ENCODE data around the gene KRTAP12-2. TPM values are rescaled to one million over a fixed set of nuclear protein-coding genes. Genes with fewer than 3 reads are reported as not detected.

KRTAP12-2 gene, protein sequence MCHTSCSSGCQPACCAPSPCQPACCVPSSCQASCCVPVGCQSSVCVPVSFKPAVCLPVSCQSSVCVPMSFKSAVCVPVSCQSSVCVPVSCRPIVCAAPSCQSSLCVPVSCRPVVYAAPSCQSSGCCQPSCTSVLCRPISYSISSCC
- not detected in 2 replicates for total RNA-seq

DNA sequence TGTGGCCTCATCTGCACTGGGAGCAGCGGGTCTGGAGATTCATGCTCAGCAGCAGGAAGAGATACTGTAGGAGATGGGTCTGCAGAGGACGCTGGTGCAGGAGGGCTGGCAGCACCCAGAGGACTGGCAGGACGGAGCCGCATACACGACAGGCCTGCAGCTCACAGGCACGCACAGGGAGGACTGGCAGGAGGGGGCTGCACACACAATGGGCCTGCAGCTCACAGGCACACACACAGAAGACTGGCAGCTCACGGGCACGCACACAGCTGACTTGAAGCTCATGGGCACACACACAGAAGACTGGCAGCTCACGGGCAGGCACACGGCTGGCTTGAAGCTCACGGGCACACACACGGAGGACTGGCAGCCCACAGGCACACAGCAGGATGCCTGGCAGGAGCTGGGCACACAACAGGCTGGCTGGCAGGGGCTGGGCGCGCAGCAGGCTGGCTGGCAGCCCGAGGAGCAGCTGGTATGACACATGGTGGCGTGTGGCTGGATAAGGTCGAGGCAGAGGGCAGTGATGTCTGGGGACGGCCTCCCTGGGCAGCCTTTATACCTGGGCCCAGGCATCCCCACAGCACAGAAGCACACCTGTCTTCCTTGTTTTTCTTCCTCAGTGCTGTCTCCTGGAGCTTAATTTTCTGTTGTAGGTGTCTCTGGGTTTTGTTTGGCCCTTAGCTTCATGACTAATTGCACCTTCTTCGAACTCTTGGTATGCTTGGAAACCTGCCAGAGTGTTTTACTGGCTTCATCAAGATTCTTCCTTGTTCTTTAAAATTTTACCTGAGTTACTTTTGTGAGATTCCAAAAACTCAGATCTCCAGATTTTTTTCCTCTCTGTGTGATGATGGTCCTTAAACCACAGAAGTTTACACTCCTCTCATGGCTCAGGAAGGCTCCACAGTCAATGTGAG lies at the start of gene KRTAP12-2:
TSS of gene KRTAP12-2 (minus strand) at position 527 of the 920 bp plus-strand sequence. CDS start at position 486, 41 bp downstream.
- no peak for DNase-seq (ENCODE audit: low read depth)
- H3K4me3 ChIP-seq (ENCODE audit: low read depth, low read length) = no peak within 1 kb of the TSS
- TF ChIP-seq, protein P1, sequence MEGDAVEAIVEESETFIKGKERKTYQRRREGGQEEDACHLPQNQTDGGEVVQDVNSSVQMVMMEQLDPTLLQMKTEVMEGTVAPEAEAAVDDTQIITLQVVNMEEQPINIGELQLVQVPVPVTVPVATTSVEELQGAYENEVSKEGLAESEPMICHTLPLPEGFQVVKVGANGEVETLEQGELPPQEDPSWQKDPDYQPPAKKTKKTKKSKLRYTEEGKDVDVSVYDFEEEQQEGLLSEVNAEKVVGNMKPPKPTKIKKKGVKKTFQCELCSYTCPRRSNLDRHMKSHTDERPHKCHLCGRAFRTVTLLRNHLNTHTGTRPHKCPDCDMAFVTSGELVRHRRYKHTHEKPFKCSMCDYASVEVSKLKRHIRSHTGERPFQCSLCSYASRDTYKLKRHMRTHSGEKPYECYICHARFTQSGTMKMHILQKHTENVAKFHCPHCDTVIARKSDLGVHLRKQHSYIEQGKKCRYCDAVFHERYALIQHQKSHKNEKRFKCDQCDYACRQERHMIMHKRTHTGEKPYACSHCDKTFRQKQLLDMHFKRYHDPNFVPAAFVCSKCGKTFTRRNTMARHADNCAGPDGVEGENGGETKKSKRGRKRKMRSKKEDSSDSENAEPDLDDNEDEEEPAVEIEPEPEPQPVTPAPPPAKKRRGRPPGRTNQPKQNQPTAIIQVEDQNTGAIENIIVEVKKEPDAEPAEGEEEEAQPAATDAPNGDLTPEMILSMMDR (IDR thresholded peaks at IDR 0.05; ENCODE audit: insufficient read depth, low read depth, low read length) = no peak

DNA sequence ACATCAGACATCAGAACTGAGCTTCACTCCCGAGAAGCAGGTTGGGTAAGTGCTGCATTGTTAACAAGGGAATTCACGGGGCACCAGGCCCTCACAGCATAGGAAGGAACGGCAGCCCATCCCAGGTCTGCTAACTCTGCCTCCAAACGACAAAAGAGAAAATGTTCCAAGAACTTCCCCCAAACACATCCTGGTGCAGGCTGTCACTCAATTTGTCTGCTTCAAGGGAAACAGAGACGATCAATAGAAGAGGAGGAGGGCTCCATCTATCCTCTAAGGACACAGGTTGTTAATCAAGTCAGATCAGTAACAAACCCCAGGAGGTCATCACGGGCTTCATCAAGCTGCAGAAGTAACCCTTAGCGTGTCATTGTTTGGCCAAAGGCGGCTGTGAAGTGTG lies 48.2 kb upstream of the KRTAP12-2 start:
- H3K4me3 ChIP-seq (ENCODE audit: low read depth, low read length) = no peak overlapping the region
- TF ChIP-seq, protein P1 (IDR thresholded peaks at IDR 0.05; ENCODE audit: insufficient read depth, low read depth, low read length) = no peak
- DNase-seq (ENCODE audit: low read depth) = no peak

DNA sequence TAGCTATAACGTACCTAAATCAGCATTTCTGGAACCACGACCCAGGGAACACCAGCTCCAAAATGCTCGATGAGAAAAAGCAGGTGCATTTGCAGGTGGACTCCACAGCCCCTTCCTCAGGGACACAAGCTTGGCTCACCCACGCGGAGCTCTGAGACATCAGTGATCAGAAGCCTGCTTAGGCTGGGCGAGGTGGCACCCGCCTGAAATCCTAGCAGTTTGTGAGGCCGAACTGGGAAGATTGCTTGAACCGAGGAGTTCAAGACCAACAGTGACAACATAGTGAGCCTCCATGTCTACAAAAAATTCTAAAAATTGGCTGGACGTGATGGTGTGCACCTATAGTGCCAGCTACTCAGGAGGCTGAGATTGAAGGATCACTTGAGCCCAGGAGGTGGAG lies 47.1 kb upstream of the KRTAP12-2 start:
- TF ChIP-seq, protein P1 (IDR thresholded peaks at IDR 0.05; ENCODE audit: insufficient read depth, low read depth, low read length) = no peak
- no peak overlapping the region for H3K4me3 ChIP-seq (ENCODE audit: low read depth, low read length)
- no peak for DNase-seq (ENCODE audit: low read depth)

DNA sequence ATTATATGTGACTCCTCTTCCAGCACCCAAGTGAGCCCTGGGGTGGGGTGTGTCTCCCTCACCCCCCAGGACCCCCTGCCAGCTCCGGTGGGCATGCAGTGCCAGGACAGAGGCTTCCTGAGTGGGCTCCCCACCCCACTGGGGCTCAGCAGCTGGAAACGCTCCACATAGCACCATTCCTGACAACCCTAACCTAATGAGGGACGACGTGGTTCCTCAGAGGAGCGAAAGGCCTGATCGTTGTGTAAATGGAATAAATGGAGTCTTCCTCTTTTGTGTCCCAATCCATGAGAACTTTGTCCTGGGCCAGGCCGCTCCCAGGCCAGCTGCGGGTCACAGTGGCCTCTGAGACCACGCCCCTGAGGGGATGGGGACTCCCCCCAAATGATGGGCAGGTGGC lies 46.4 kb upstream of the KRTAP12-2 start:
- DNase-seq (ENCODE audit: low read depth) = no peak
- TF ChIP-seq, protein P1 (IDR thresholded peaks at IDR 0.05; ENCODE audit: insufficient read depth, low read depth, low read length) = no peak
- H3K4me3 ChIP-seq (ENCODE audit: low read depth, low read length) = no peak overlapping the region

DNA sequence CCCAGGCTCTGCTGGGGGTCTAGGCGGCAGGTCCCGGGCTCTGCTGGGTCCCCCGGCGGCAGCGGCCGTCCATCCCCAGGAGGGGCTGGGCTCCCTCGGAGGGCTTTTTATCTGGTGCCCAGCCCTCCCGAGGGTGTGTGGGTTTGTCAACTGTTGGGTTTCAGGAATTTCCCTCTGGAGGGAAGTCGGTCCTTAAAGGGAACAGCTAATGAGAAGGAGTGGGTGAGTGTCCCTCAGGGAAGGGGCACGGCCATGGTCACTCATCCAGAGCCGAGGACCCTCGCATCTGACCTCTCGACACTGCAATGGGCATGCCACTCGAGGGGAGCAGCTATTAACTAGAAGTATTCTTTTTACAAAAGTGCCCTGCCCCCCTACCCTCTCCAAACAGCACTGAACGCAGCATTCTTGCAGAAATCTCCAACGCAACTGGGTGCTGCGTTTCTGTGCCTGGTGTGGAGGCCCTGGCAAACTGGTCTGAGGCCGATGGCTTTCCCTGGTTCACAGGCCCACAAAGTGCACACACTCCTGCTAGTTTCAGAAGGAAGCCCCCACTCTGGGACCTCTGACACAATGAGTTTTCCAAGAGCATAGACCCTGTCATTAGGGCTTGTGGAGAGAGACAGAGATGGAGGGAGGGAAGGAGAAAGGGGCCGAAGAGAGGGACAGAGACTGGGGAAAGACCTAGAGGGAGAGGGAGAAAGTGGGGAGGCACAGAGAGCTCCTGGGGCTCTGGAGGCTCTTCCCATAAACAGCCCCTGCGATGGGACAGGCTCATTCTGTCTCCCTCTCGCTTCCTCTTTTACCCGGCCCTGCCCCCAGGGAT lies 45.7 kb upstream of the KRTAP12-2 start:
- DNase-seq (ENCODE audit: low read depth) = no peak
- H3K4me3 ChIP-seq (ENCODE audit: low read depth, low read length) = no peak overlapping the region
- TF ChIP-seq, protein P1 (IDR thresholded peaks at IDR 0.05; ENCODE audit: insufficient read depth, low read depth, low read length) = no peak

DNA sequence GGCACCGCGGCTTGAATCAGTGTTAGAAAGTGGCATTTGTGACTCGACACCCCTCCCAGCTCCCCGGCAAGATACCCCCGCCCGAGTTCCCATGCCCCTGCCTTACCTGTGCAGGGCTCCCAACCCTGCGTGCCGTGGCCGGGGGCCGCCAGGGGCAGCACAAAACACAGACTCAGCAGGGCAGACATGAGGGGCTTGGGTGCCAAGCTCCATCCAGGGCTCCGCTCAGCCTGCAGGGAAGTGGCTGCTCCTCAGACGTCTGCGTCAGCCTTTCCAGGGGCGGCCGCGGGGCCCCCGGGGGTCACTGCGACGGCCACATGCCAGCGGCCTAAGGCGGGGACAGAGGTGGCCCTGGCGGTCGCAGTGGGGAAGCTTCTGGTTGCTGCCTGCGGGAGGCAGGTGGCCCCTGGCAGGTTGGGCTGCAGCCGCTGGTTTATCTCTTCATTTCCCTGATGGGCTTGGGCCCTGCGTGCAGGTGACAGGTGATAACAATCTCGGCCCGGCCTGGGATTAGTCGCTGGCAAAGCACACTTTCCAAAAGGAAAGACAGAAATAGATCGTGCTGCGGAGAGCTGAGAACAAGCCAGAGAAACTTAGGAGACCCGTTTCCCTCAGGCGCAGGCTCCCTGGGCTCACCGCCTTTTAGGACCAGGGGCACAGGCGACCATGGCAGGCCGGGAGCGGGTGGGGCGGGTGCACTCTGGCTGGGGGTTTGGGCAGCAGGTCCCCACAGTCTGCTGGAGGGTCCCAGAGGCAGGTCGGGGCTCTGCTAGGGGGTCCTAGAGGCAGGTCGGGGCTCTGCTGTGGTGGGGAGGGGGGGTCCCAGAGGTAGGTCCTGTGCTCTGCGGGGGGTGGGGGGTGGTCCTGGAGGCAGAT lies 44.8 kb upstream of the KRTAP12-2 start, which contains the start of gene TSPEAR:
TSS of gene TSPEAR (minus strand) at position 246 of the 876 bp plus-strand sequence. CDS start at position 188, 58 bp downstream.
- no peak within 1 kb of the TSS for H3K4me3 ChIP-seq (ENCODE audit: low read depth, low read length)
- no peak for DNase-seq (ENCODE audit: low read depth)
- TF ChIP-seq, protein P1 (IDR thresholded peaks at IDR 0.05; ENCODE audit: insufficient read depth, low read depth, low read length) = no peak

Measured in fibroblast of villous mesenchyme (primary cell).